ENCODE measurements around the gene POLG. TPM values are rescaled to one million over a fixed set of nuclear protein-coding genes. Genes with fewer than 3 reads are reported as not detected.
"Not testable (repeated sequence)": the region's sequence is repeated elsewhere in the genome, so short reads cannot be mapped to it uniquely, and the experiment has no call there.

POLG gene
- total RNA-seq, 1 donor from 2014 or later, result 58.2 TPM

DNA sequence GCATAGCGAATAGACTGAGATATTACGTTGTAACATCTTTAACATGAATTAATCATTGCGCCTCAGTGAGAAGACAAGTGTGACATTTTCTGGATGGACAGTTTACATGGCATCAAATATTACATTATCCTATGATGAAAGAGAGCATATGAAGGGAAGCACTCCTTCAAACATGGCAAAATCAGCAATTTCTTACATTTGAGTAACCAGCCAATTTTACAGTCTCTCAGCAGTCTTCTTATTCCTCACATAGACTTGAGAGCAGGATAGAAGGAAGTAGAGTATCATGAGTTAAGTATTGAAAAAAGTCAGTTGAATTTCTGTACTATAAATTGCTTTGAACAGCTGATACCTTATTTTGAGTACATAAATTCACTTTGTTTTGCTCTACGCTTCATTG, 52.0 kb downstream of the POLG start:
- no peak overlapping the region for H3K27ac ChIP-seq
- TF ChIP-seq, protein P1, sequence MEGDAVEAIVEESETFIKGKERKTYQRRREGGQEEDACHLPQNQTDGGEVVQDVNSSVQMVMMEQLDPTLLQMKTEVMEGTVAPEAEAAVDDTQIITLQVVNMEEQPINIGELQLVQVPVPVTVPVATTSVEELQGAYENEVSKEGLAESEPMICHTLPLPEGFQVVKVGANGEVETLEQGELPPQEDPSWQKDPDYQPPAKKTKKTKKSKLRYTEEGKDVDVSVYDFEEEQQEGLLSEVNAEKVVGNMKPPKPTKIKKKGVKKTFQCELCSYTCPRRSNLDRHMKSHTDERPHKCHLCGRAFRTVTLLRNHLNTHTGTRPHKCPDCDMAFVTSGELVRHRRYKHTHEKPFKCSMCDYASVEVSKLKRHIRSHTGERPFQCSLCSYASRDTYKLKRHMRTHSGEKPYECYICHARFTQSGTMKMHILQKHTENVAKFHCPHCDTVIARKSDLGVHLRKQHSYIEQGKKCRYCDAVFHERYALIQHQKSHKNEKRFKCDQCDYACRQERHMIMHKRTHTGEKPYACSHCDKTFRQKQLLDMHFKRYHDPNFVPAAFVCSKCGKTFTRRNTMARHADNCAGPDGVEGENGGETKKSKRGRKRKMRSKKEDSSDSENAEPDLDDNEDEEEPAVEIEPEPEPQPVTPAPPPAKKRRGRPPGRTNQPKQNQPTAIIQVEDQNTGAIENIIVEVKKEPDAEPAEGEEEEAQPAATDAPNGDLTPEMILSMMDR (IDR thresholded peaks at IDR 0.05), result no peak
- H3K36me3 ChIP-seq, result no peaks in the 10 kb centered on the region
- ATAC-seq (no peak), DNase-seq (no peak)
- no peaks in the 10 kb centered on the region for H3K9me3 ChIP-seq
- intact Hi-C loops (cut with DNase I), result no loop called here
- no peaks in the 10 kb centered on the region for H3K27me3 ChIP-seq (ENCODE audit: low read depth)
- no peak overlapping the region for H3K4me3 ChIP-seq
- no peaks in the 10 kb centered on the region for H3K4me1 ChIP-seq

DNA sequence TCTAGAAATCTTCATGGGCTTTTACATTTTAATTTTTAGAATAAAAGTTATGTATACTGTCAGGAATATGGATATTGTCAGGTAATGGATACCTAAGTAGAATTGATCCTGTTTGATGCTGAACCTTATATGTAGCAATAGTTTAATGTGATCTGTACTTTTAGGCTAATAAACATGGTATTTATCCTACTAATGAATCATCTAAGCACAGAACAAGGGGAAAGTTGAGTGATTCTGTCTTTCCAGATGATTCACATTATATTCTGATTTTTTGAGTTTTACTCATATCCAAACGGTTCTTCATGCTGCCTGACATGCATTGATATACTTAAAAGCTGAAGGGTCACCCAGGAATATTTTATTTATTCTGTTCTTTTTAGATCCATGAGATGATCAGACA, 56.3 kb downstream of the POLG start:
- DNase-seq (no peak), ATAC-seq (no peak)
- Histone ChIP-seq H3K4me3 (no peak overlapping the region), H3K27ac (no peak overlapping the region), H3K9me3 (no peaks in the 10 kb centered on the region), H3K36me3 (no peaks in the 10 kb centered on the region), H3K27me3 (ENCODE audit: low read depth) (no peaks in the 10 kb centered on the region), H3K4me1 (no peaks in the 10 kb centered on the region)
- intact Hi-C loops (cut with DNase I), result no loop called here
- TF ChIP-seq, protein P1 (IDR thresholded peaks at IDR 0.05), result no peak

DNA sequence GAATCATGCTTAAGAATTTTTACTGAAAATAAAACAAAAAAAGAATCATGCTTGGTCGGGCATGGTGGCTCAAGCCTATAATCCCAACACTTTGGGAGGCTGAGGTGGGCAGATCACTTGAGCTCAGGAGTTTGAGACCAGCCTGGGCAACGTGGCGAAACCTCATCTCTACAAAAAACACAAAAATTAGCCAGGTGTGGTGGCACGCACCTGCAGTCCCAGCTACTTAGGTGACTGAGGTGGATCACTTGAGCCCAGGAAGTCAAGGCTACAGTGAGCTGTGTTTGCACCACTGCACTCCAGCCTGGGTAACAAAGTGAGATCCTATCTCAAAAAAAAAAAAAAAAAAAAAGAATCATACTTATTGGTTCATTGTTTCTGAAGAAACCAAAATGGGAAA, 57.3 kb downstream of the POLG start:
- H3K9me3 ChIP-seq; ATAC-seq; intact Hi-C loops (cut with DNase I); H3K4me1 ChIP-seq; H3K4me3 ChIP-seq; H3K27me3 ChIP-seq (ENCODE audit: low read depth); H3K27ac ChIP-seq; H3K36me3 ChIP-seq; DNase-seq: not testable (repeated sequence)

Small RNA genes within 50 kb of the gene (microRNA-seq; reads per million reads assigned to microRNA genes)
- gene MIR6766 (ENCODE audit: borderline number of aligned reads) (not detected), gene MIR9-3 (ENCODE audit: borderline number of aligned reads) (not detected)

Other genes with a start within 250 kb of the POLG start
- gene ABHD2, start 246.4 kb downstream of the POLG start, total RNA-seq, result 202 TPM
- not detected for gene RLBP1, start 113.2 kb downstream of the POLG start, total RNA-seq
- 7.8 TPM for gene FANCI, start 90.8 kb downstream of the POLG start, total RNA-seq
- not detected for gene RHCG, start 161.8 kb upstream of the POLG start, total RNA-seq
- 0.32 TPM for gene TICRR, start 240.6 kb upstream of the POLG start, total RNA-seq

All from lower lobe of right lung (tissue), 2 donors.